K562 (cell line): ENCODE results near the gene NIN. TPM values are rescaled to one million over a fixed set of nuclear protein-coding genes. Genes with fewer than 3 reads are reported as not detected.

Experiments used
- ATAC-seq: fragments of 200-7000 bp; cut with Tn5 transposase; 3 replicates; pipeline ENCODE4 v1.9.1; 2020; ENCODE audit warnings: moderate library complexity
- BruUV-seq: library from RNA; stranded (reverse); fragments of 400-500 nt; replicated peaks from 2 replicates; lab custom pipeline; 2021; lab: Mats Ljungman, UMichigan
- CTCF ChIA-PET: fragments of 300-600 bp; formaldehyde crosslinking; extraction: SDS; loops from one replicate; lab custom pipeline; 2021; ENCODE audit warnings: low intra/inter-chr PET ratio; lab: Yijun Ruan, JAX
- POLR2A ChIA-PET: fragments of 300-600, 350-650 bp; sonication (Branson Sonifier 250); formaldehyde crosslinking; extraction: SDS; loops from one replicate; lab custom pipeline; 2021; ENCODE audit warnings: antibody characterized with exemption, inconsistent platforms; lab: Yijun Ruan, JAX
- DNase-seq, 4 experiments: peaks; one replicate each; pipeline versions ENCODE4 v3.0.0 to v3.0.0-alpha.2; 2011 to 2018; ENCODE audit warnings: low spot score in 3 of 4, mixed read lengths in 3 of 4; ENCODE audit errors: extremely low read depth in 1 of 4
- FAIRE-seq: peaks from 2 replicates; lab custom pipeline; 2011; peaks lifted over from hg19 to GRCh38; lab: Jason Lieb, UNC
- H2AFZ ChIP-seq: 2 replicates; pipeline ENCODE4 v1.6.0; 2011; ENCODE audit warnings: low read depth, low read length, control low read depth, inconsistent platforms
- H3K27ac ChIP-seq: fragments of 200-600 bp; 3 replicates; pipeline ENCODE4 v1.8.0; 2011; ENCODE audit warnings: low read depth, mild to moderate bottlenecking, control low read depth, inconsistent platforms, low read length, moderate library complexity, mixed read lengths; ENCODE audit errors: extremely low read depth
- H3K27me3 ChIP-seq, 2 experiments: fragments of 300-600 bp in 1 of 2; 2 replicates in 1 of 2; 3 replicates in 1 of 2; pipeline versions ENCODE4 v1.6.0 to v1.8.0; 2011; ENCODE audit warnings: inconsistent platforms in 2 of 2, low read length in 2 of 2, mild to moderate bottlenecking in 1 of 2, mixed read lengths in 1 of 2, moderate library complexity in 1 of 2; ENCODE audit not compliant: control insufficient read depth in 2 of 2, insufficient read depth in 2 of 2
- H3K36me3 ChIP-seq: fragments of 300-600 bp; 3 replicates; pipeline ENCODE4 v1.8.0; 2011; ENCODE audit warnings: mild to moderate bottlenecking, low read length, inconsistent platforms; ENCODE audit not compliant: control insufficient read depth, insufficient read depth
- H3K4me1 ChIP-seq, 2 experiments: fragments of 200-600 bp in 1 of 2; replicated peaks in 1 of 2; 2 replicates in 1 of 2; 3 replicates in 1 of 2; pipeline versions ENCODE4 v1.5.1 to v1.8.0; 2011; ENCODE audit warnings: inconsistent platforms in 2 of 2, low read length in 2 of 2, mild to moderate bottlenecking in 1 of 2, mixed read lengths in 1 of 2, moderate library complexity in 1 of 2; ENCODE audit not compliant: control insufficient read depth in 2 of 2, insufficient read depth in 2 of 2
- H3K4me2 ChIP-seq: 2 replicates; pipeline ENCODE4 v1.6.1; 2011; ENCODE audit warnings: low read length, control low read depth, inconsistent platforms, mixed read lengths; ENCODE audit not compliant: insufficient read depth
- H3K4me3 ChIP-seq: fragments of 200-600 bp; sonication (generic), shearing (Covaris generic); 2 replicates; pipeline ENCODE4 v1.5.1; 2016; ENCODE audit warnings: control low read depth, inconsistent platforms
- H3K79me2 ChIP-seq: fragments of 200-600 bp; 3 replicates; pipeline ENCODE4 v1.8.0; 2011; ENCODE audit warnings: low read length, inconsistent platforms; ENCODE audit not compliant: control insufficient read depth, insufficient read depth
- H3K9ac ChIP-seq, 2 experiments: 2 replicates each; pipeline versions ENCODE4 v1.6.0 to v1.6.1; 2011; ENCODE audit warnings: low read depth in 2 of 2, low read length in 2 of 2, control low read depth in 1 of 2, inconsistent platforms in 1 of 2, mild to moderate bottlenecking in 1 of 2, mixed read lengths in 1 of 2; ENCODE audit not compliant: insufficient read depth in 1 of 2
- H3K9me1 ChIP-seq: one replicate; pipeline ENCODE4 v1.6.0; 2011; ENCODE audit warnings: inconsistent platforms, mild to moderate bottlenecking, low read length, moderate library complexity; ENCODE audit not compliant: control insufficient read depth, insufficient read depth
- H3K9me3 ChIP-seq: replicated peaks from 2 replicates; pipeline ENCODE4 v1.5.1; 2011; ENCODE audit warnings: low read depth, low read length, inconsistent platforms; ENCODE audit not compliant: control insufficient read depth, insufficient read depth
- H4K20me1 ChIP-seq: replicated peaks from 2 replicates; pipeline ENCODE4 v1.6.1; 2011; ENCODE audit warnings: low read length, inconsistent platforms, mixed read lengths; ENCODE audit not compliant: control insufficient read depth, insufficient read depth
- CSDE1 ChIP-seq, 2 experiments: fragments of 450-650 bp; IDR thresholded peaks; 2 replicates each; pipeline ENCODE4 v1.6.1; 2016; ENCODE audit warnings: mild to moderate bottlenecking in 1 of 2
- PHB2 ChIP-seq: fragments of 450-650 bp; IDR thresholded peaks from 2 replicates; pipeline ENCODE4 v1.6.1; 2017; ENCODE audit warnings: low read depth
- PTRF ChIP-seq: fragments of 450-650 bp; IDR thresholded peaks from 2 replicates; pipeline ENCODE4 v1.6.1; 2016; ENCODE audit warnings: mild to moderate bottlenecking, missing genetic modification characterization, missing compliant biosample characterization
- RBM34 ChIP-seq: fragments of 200-400 bp; formaldehyde crosslinking; IDR thresholded peaks from 2 replicates; pipeline ENCODE4 v1.6.1; 2018; ENCODE audit warnings: low read length, borderline replicate concordance; ENCODE audit not compliant: insufficient read depth
- TEAD4 ChIP-seq, 2 experiments: sonication (generic) in 1 of 2; formaldehyde crosslinking in 1 of 2; IDR thresholded peaks; 2 replicates each; pipeline versions ENCODE4 v1.6.1 to v1.8.0; 2012 to 2022; ENCODE audit warnings: borderline replicate concordance in 1 of 2, inconsistent platforms in 1 of 2, low read length in 1 of 2, mild to moderate bottlenecking in 1 of 2, missing genetic modification reagents in 1 of 2
- U2AF2 ChIP-seq: fragments of 200-400 bp; formaldehyde crosslinking; optimal IDR thresholded peaks from 2 replicates; pipeline ENCODE3; 2017; ENCODE audit warnings: low read depth, mild to moderate bottlenecking, low read length
- ZFPM2 ChIP-seq: fragments of 250-450 bp; sonication (Bioruptor Pico); IDR thresholded peaks from 2 replicates; pipeline ENCODE4 v1.5.1; 2022; ENCODE audit warnings: mild to moderate bottlenecking
- ZNF282 ChIP-seq: sonication (generic); formaldehyde crosslinking; IDR thresholded peaks from 2 replicates; pipeline ENCODE4 v1.8.1; 2023; ENCODE audit warnings: missing genetic modification reagents
- ZNF431 ChIP-seq: sonication (generic); formaldehyde crosslinking; IDR thresholded peaks from 2 replicates; pipeline ENCODE4 v1.8.0; 2022; ENCODE audit warnings: mild to moderate bottlenecking, missing genetic modification reagents
- WGBS: fragments of 100-300 bp; shearing (Covaris generic); methylation state at CpG from one replicate; pipeline ENCODE4 v1.1.6; 2016; ENCODE audit warnings: low coverage, mixed read lengths; ENCODE audit not compliant: insufficient coverage; ENCODE audit errors: missing lambda C conversion rate; 5-methylcytosine and 5-hydroxymethylcytosine counted together
- in situ Hi-C: fragments of 300-500 bp; cut with MboI; formaldehyde crosslinking; loops from 4 replicates; pipeline ENCODE4 v1.15.0; 2018; ENCODE audit warnings: inconsistent platforms, mixed read lengths
- intact Hi-C: fragments of 100-400 bp; cut with micrococcal nuclease; formaldehyde crosslinking; loops from 2 replicates; pipeline ENCODE4 v1.14.2; 2022
- polyA plus RNA-seq, 8 experiments: library from polyadenylated mRNA; depleted of rRNA in 4 of 8; stranded (reverse) in 5 of 8; unstranded in 3 of 8; fragments of >200 nt; fragmentation: Nextera tagmentation in 2 of 8; fragmentation: Illumina TruSeq in 1 of 8; extraction: Ambion mirVana in 2 of 8; extraction: Trizol in 1 of 8; gene quantifications; 2 replicates each; pipeline versions ENCODE4 v1.2.1 to v1.2.3, GENCODE V29; 2011 to 2014; ENCODE audit warnings: inconsistent platforms in 1 of 8, missing spikeins in 1 of 8
- total RNA-seq, 7 experiments: library from RNA; depleted of rRNA in 6 of 7; stranded (reverse); fragments of >200 nt in 6 of 7; fragmentation: Illumina TruSeq in 2 of 7; extraction: Trizol in 2 of 7; gene quantifications; 2 replicates each; pipeline versions ENCODE4 v1.2.1 to v1.2.3, GENCODE V29; 2011 to 2021; ENCODE audit warnings: low replicate concordance in 1 of 7
- TF ChIP-seq, protein P1 (sequence below): sonication (generic); formaldehyde crosslinking; IDR thresholded peaks from 2 replicates; pipeline ENCODE4 v1.8.1; 2022; ENCODE audit warnings: missing genetic modification reagents
- TF ChIP-seq, protein P2 (sequence below): fragments of 450-650 bp; conservative IDR thresholded peaks from 2 replicates; pipeline ENCODE4 v1.6.1; 2016; ENCODE audit warnings: missing genetic modification characterization, low read depth, mild to moderate bottlenecking, missing compliant biosample characterization, moderate library complexity
- TF ChIP-seq, protein P3 (sequence below): fragments of 450-650 bp; IDR thresholded peaks from 2 replicates; pipeline ENCODE4 v1.6.1; 2016; ENCODE audit warnings: antibody characterized with exemption

Gene NIN
- total and polyA plus RNA-seq, 9 of the 15 experiments (the other 6 are each of a cell fraction or from before 2014, with no cell fraction given): 0.84 to 8.4 (median 5.0) TPM

DNA sequence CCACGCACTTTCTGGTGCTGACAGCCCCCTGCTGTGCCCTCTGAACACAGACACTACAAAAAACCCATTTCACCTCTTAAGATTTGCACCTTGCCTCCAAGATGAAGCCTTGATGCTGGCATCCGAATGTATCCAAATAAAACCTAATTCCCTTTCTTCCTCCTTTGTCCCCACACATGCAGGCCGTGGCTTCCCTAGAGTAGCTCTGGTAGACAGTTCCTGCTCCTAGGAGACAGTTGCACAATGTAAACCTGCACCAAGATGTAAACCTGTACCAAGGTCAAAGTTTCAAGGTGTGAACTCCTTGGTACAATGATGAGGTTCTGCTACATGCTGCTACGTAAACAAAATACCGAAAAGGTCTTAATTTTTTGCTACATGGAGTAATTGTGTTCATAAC lies 40.3 kb upstream of the NIN start:
- ATAC-seq: no peak

DNA sequence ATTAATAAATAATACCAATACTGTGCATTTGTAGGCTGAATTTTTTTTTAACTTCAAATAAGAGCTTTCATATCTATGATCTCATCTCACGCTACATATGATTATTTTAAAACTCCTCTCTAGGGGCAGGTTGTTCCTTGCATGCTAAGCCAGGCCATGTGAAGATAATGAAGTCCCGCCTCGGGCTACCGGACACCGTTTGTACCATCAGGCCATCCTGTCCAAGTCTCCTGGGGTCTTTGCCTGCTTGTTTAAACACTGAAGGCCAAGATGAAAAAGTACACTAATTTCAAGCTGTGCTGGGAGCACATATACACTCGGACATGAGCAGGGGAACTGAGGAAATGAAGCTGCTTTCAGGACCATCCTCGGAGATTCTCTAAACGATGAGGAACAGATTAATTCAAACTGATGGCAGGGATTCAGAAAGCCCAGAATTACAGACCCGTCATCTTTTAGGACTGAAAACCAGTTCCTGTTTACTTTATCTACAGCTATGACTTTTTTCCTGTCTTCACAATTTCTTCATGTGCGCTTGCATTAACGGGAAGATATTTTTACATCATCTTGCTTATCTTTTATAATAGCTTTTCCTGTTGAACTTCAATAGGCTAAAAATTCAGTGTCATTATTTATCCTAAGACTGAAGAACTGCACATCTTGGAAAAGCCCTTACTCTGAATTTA lies 34.6 kb upstream of the NIN start:
- no peak overlapping the region for H3K9ac ChIP-seq
- POLR2A ChIA-PET: interaction anchor here (0.6 to 1.1 kb wide), 2 partner anchors 9 to 51 kb away, joined by 3 read pairs; no protein-coding TSS in a partner anchor
- TF ChIP-seq RBM34 (no peak), PTRF (tag) (no peak), TEAD4 (IDR thresholded peaks at IDR 0.05; ENCODE audit: low read length) (no peak), TEAD4 (CRISPR knock-in tag; IDR thresholded peaks at IDR 0.05; ENCODE audit: borderline replicate concordance) (no peak), U2AF2 (no peak), ZNF282 (no peak), PHB2 (no peak), CSDE1 (IDR thresholded peaks at IDR 0.05) (no peak)
- TF ChIP-seq, protein P1, sequence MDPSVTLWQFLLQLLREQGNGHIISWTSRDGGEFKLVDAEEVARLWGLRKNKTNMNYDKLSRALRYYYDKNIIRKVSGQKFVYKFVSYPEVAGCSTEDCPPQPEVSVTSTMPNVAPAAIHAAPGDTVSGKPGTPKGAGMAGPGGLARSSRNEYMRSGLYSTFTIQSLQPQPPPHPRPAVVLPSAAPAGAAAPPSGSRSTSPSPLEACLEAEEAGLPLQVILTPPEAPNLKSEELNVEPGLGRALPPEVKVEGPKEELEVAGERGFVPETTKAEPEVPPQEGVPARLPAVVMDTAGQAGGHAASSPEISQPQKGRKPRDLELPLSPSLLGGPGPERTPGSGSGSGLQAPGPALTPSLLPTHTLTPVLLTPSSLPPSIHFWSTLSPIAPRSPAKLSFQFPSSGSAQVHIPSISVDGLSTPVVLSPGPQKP (CRISPR knock-in tag): no peak
- TF ChIP-seq, protein P2, sequence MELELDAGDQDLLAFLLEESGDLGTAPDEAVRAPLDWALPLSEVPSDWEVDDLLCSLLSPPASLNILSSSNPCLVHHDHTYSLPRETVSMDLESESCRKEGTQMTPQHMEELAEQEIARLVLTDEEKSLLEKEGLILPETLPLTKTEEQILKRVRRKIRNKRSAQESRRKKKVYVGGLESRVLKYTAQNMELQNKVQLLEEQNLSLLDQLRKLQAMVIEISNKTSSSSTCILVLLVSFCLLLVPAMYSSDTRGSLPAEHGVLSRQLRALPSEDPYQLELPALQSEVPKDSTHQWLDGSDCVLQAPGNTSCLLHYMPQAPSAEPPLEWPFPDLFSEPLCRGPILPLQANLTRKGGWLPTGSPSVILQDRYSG (tag): no peak
- TF ChIP-seq, protein P3, sequence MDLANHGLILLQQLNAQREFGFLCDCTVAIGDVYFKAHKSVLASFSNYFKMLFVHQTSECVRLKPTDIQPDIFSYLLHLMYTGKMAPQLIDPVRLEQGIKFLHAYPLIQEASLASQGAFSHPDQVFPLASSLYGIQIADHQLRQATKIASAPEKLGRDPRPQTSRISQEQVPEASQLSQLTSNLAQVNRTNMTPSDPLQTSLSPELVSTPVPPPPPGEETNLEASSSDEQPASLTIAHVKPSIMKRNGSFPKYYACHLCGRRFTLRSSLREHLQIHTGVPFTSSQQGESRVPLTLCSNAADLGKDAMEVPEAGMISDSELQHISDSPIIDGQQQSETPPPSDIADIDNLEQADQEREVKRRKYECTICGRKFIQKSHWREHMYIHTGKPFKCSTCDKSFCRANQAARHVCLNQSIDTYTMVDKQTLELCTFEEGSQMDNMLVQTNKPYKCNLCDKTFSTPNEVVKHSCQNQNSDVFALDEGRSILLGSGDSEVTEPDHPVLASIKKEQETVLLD: no peak

More for the DNA sequence above, 40.3 kb upstream of the NIN start:
- Histone ChIP-seq H3K9me3 (no peaks in the 10 kb centered on the region), H3K27ac (no peak overlapping the region), H3K36me3 (no peaks in the 10 kb centered on the region), H3K27me3 (peaks cover 12 to 27% of the 10 kb centered on the region in 2 experiments; a peak in 3 of 5 replicates), H3K9me1 (no peaks in the 10 kb centered on the region), H3K79me2 (no peaks in the 10 kb centered on the region), H3K4me2 (no peak overlapping the region), H4K20me1 (no peaks in the 10 kb centered on the region), H2AFZ (no peak overlapping the region), H3K4me1 (peaks cover 0 to 6% of the 10 kb centered on the region in 2 experiments; a peak in 1 of 5 replicates), H3K4me3 (no peak overlapping the region), H3K9ac (no peak overlapping the region)
- POLR2A ChIA-PET: interaction anchor here (0.6 kb wide), 2 partner anchors 19 to 39 kb away, joined by 3 read pairs; no protein-coding TSS in a partner anchor
- CTCF ChIA-PET: no interaction called here
- intact Hi-C loops (no loop called here), in situ Hi-C loops (no loop called here)
- DNase-seq: no peak
- no peak for TF ChIP-seq ZNF431
- no peak for TF ChIP-seq ZFPM2
- BruUV-seq: no TSS peak
- 0% methylated on average over 5 of the region's 5 CpGs for WGBS
- FAIRE-seq: no peak

More for the DNA sequence above, 34.6 kb upstream of the NIN start:
- Histone ChIP-seq H3K36me3 (no peaks in the 10 kb centered on the region), H3K4me1 (no peaks in the 10 kb centered on the region), H3K9me3 (no peaks in the 10 kb centered on the region), H3K4me3 (no peak overlapping the region), H3K9me1 (no peaks in the 10 kb centered on the region), H3K79me2 (no peaks in the 10 kb centered on the region), H3K27me3 (peaks cover 7 to 10% of the 10 kb centered on the region in 2 experiments; a peak in 2 of 5 replicates), H2AFZ (no peak overlapping the region), H4K20me1 (no peaks in the 10 kb centered on the region), H3K27ac (no peak overlapping the region), H3K4me2 (no peak overlapping the region)
- no peak for FAIRE-seq
- no peak for ATAC-seq
- CTCF ChIA-PET: no interaction called here
- in situ Hi-C loops: no loop called here
- DNase-seq: no peak
- no TSS peak for BruUV-seq
- intact Hi-C loops: loop anchor here (10.0 kb wide), 1 partner anchor 261 kb away; no protein-coding TSS in a partner anchor
- 0% methylated on average over 8 of the region's 11 CpGs for WGBS
